Measurements from ENCODE around the gene SELENON. TPM values are rescaled to one million over a fixed set of nuclear protein-coding genes. Genes with fewer than 3 reads are reported as not detected.
A peak's percentile ranks its signal among the peaks of the same experiment; 100 is the strongest.

Gene SELENON
- total RNA-seq, 1 donor from 2014 or later = 45.2 TPM

GRCh38 chr1:25818569-25818968 is 18.6 kb downstream of the SELENON start:
- H3K36me3 ChIP-seq = peaks cover 32% of the 10 kb centered on the region
- peak overlapping the region; percentile 89 for H3K4me3 ChIP-seq
- TF ChIP-seq CTCF (IDR thresholded peaks at IDR 0.05; ENCODE audit: borderline replicate concordance) = no peak
- intact Hi-C loops (cut with micrococcal nuclease) = no loop called here
- peak overlapping the region; percentile 95 for H3K27ac ChIP-seq (replicated peaks)
- peaks cover 57% of the 10 kb centered on the region for H3K4me1 ChIP-seq
- DNase-seq = no peak
- H3K9me3 ChIP-seq (replicated peaks) = no peaks in the 10 kb centered on the region
- no peaks in the 10 kb centered on the region for H3K27me3 ChIP-seq (ENCODE audit: low read depth)

- peak within 1 kb of the TSS; percentile 89 for H3K4me3 ChIP-seq
- H3K4me1 ChIP-seq = peaks cover 68% of the 10 kb centered on the region
- peak; percentile 90 for DNase-seq
- no peak for TF ChIP-seq CTCF (IDR thresholded peaks at IDR 0.05; ENCODE audit: borderline replicate concordance)
- intact Hi-C loops (cut with micrococcal nuclease) = no loop called here
- no peaks in the 10 kb centered on the region for H3K9me3 ChIP-seq (replicated peaks)
- H3K36me3 ChIP-seq = peaks cover 32% of the 10 kb centered on the region
- H3K27ac ChIP-seq (replicated peaks) = peak within 1 kb of the TSS; percentile 95
- H3K27me3 ChIP-seq (ENCODE audit: low read depth) = no peaks in the 10 kb centered on the region
Measured at GRCh38 chr1:25819491-25820246, 19.7 kb downstream of the SELENON start, which contains the start of gene MTFR1L. TSS of gene MTFR1L (plus strand) at chr1:25819954. CDS start at chr1:25823105, 3,151 bp downstream.

GRCh38 chr1:25820247-25821111 is 20.5 kb downstream of the SELENON start:
- no peak for TF ChIP-seq CTCF (IDR thresholded peaks at IDR 0.05; ENCODE audit: borderline replicate concordance)
- intact Hi-C loops (cut with micrococcal nuclease) = no loop called here
- peaks cover 74% of the 10 kb centered on the region for H3K4me1 ChIP-seq
- H3K27ac ChIP-seq (replicated peaks) = peak overlapping the region; percentile 95
- peak overlapping the region; percentile 89 for H3K4me3 ChIP-seq
- peaks cover 24% of the 10 kb centered on the region for H3K36me3 ChIP-seq
- no peaks in the 10 kb centered on the region for H3K27me3 ChIP-seq (ENCODE audit: low read depth)
- H3K9me3 ChIP-seq (replicated peaks) = no peaks in the 10 kb centered on the region
- peak; percentile 38 for DNase-seq

GRCh38 chr1:25821112-25821476 is 21.1 kb downstream of the SELENON start:
- H3K4me1 ChIP-seq = peaks cover 80% of the 10 kb centered on the region
- H3K27me3 ChIP-seq (ENCODE audit: low read depth) = no peaks in the 10 kb centered on the region
- peak overlapping the region; percentile 89 for H3K4me3 ChIP-seq
- H3K36me3 ChIP-seq = peaks cover 20% of the 10 kb centered on the region
- intact Hi-C loops (cut with micrococcal nuclease) = no loop called here
- no peaks in the 10 kb centered on the region for H3K9me3 ChIP-seq (replicated peaks)
- no peak for TF ChIP-seq CTCF (IDR thresholded peaks at IDR 0.05; ENCODE audit: borderline replicate concordance)
- DNase-seq = no peak
- peak overlapping the region; percentile 95 for H3K27ac ChIP-seq (replicated peaks)

- DNase-seq = no peak
- TF ChIP-seq CTCF (IDR thresholded peaks at IDR 0.05; ENCODE audit: borderline replicate concordance) = no peak
- no peaks in the 10 kb centered on the region for H3K27me3 ChIP-seq (ENCODE audit: low read depth)
- H3K4me3 ChIP-seq = peak overlapping the region; percentile 89
- intact Hi-C loops (cut with micrococcal nuclease) = no loop called here
- peak overlapping the region; percentile 95 for H3K27ac ChIP-seq (replicated peaks)
- H3K36me3 ChIP-seq = peaks cover 20% of the 10 kb centered on the region
- H3K4me1 ChIP-seq = peaks cover 83% of the 10 kb centered on the region
- no peaks in the 10 kb centered on the region for H3K9me3 ChIP-seq (replicated peaks)
Measured at GRCh38 chr1:25821630-25822091, 21.7 kb downstream of the SELENON start.

Measured in left ventricle myocardium inferior (tissue), 1 donor.